Head of caudate nucleus (tissue), 42 donors: ENCODE data around the gene MTAP.

Source experiments
- DNase-seq, 42 donors: peaks; one replicate each; pipeline versions ENCODE4 v3.0.0 to v3.0.0-alpha.2; 2020 to 2021; ENCODE audit warnings: mixed read lengths in 7 of 42
- intact Hi-C: fragments of 100-400 bp; cut with DNase I; formaldehyde crosslinking; loops from one replicate; pipeline ENCODE4 v1.15.0; 2022

The MTAP gene

DNA sequence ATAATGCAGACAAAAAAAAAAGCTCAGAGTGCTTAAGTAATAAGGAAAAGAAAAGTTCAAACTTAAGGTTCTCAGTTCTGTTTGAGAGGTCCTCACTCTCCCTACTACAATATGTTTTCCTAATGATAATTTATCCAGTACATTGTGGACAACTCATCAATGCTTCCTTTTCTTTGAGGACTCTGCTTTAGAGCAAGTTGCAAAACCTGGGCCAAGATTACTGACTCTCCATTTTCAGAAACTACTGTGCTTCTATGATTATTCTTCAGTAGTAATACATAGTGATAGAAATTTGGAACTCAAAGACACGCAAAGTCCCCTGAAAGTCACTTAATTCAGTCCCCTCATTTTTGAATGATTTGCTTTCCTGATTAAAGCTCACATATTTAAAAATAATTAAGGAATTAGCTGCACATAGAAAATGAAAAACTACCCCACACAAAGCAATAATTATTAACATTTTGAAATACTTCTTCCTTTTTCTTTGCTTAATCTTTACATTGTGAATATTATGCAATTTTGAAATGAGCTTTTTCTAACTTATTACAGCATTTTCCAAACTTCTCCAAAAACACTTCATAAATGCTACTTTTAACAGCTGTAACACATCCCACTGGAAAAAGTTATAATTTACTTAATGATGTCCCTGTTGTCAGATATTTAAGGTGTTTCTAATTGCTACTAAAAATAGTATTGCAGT lies 180.6 kb downstream of the MTAP start:
- no peak for DNase-seq
- intact Hi-C loops: no loop called here

DNA sequence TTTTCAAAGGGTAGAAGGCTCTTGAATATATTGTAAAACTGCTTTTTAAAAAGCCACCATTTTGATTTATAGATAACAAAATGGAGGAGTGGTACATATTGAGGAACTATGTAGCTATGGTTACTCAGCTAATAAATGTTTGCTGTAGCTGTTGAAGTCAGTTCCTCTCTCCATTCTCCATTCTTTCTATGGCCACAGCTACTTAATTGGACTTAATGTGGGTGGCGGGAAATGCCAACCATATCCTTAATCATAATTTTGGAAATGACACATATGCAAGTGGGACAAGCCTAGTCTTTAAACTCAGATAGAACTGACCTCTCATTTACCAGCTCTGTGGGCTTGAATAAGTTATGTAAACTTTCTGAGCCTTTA lies 181.1 kb downstream of the MTAP start:
- DNase-seq: no peak
- intact Hi-C loops: no loop called here

DNA sequence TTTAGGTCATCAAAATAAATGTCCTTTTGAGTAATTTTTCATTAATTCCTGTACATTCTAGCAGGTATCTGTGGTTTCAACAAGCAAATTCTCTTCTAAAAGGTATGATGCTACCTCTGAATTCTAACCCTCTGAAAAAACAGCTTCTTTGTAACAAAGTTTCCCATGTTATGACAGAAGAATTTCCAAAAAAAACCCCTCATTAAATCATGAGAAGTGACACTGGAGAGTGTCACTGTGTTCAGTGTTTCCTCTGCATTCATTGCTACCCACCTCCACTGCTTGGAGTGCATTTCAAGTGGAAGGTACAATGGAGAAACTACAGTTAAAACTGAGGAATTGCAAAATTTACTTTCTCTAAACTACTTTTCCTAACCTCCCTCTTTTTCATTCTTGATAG lies 181.7 kb downstream of the MTAP start:
- intact Hi-C loops: no loop called here
- DNase-seq: no peak

DNA sequence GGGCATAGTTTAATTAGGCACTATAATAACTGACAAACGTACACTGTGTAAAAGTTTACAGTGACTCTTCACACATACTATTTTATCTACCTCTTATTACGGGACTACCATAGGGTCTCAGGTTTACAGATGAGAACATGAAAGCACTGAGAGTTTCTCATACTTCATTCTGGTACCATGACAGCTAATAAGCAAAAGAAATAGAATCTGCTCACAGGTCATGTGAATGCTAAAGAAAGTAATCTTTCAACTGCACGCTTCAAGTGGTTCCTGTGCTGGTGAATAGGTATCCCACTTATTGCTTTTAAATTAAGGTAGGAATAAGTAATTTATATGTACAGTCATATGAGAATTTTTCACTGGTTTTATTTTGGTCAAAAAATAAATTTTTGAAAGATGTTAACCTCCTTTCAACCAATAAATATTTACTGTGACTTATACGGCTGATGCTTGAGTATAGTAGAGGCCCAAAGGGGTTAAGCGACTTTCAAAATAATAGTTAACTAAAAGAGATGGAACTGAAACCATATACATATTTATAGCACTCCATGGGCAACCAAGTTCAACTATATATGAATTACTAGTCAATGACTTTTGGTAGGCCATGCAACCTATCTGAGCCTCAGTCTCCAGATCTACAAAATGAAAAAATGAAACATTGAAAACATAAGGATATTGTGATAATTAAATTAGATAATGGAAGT lies 183.7 kb downstream of the MTAP start:
- intact Hi-C loops: no loop called here
- no peak for DNase-seq
